ENCODE measurements around the gene TPMT. TPM values are rescaled to one million over a fixed set of nuclear protein-coding genes. Genes with fewer than 3 reads are reported as not detected.
A peak's percentile ranks its signal among the peaks of the same experiment; 100 is the strongest.

TPMT gene
- total RNA-seq, 1 donor from 2014 or later: 2.1 TPM

- H3K4me3 ChIP-seq (ENCODE audit: low read length in 3 of 3): peak within 1 kb of the TSS; percentile 76 to 91 (median 86)
- H3K36me3 ChIP-seq (ENCODE audit: control insufficient read depth in 3 of 3, insufficient read depth in 3 of 3, low read length in 3 of 3): no peaks in the 10 kb centered on the region
- H3K9me3 ChIP-seq (ENCODE audit: control insufficient read depth in 3 of 3, low read length in 3 of 3): no peaks in the 10 kb centered on the region
- no peaks in the 10 kb centered on the region for H3K27me3 ChIP-seq (ENCODE audit: control insufficient read depth in 3 of 3, insufficient read depth in 3 of 3, low read length in 3 of 3)
- H3K9ac ChIP-seq (ENCODE audit: low read depth in 1 of 3, low read length in 3 of 3): peak within 1 kb of the TSS; percentile 67 to 88 (median 86)
- H3K27ac ChIP-seq (ENCODE audit: low read depth, low read length): peak within 1 kb of the TSS; percentile 68
- H3K4me1 ChIP-seq (ENCODE audit: control insufficient read depth in 3 of 3, insufficient read depth in 3 of 3, low read length in 3 of 3): peaks cover 11 to 23% (median 13%) of the 10 kb centered on the region in 3 donors
Measured at GRCh38 chr6:18122128-18123093, 32.5 kb downstream of the TPMT start, which contains the start of gene NHLRC1. Gene NHLRC1 (minus strand): TSS chr6:18122677. CDS start chr6:18122606, 71 bp downstream.

GRCh38 chr6:18121580-18122127 lies 33.2 kb downstream of the TPMT start:
- Histone ChIP-seq H3K27ac (ENCODE audit: low read depth, low read length) (peak overlapping the region; percentile 68), H3K27me3 (ENCODE audit: control insufficient read depth in 3 of 3, insufficient read depth in 3 of 3, low read length in 3 of 3) (no peaks in the 10 kb centered on the region), H3K9ac (ENCODE audit: low read depth in 1 of 3, low read length in 3 of 3) (peak overlapping the region in 2 of 3 donors; percentile 67 to 86), H3K4me1 (ENCODE audit: control insufficient read depth in 3 of 3, insufficient read depth in 3 of 3, low read length in 3 of 3) (peaks cover 11 to 23% (median 13%) of the 10 kb centered on the region in 3 donors), H3K4me3 (ENCODE audit: low read length in 3 of 3) (peak overlapping the region; percentile 41 to 91 (median 86)), H3K9me3 (ENCODE audit: control insufficient read depth in 3 of 3, low read length in 3 of 3) (no peaks in the 10 kb centered on the region), H3K36me3 (ENCODE audit: control insufficient read depth in 3 of 3, insufficient read depth in 3 of 3, low read length in 3 of 3) (no peaks in the 10 kb centered on the region)

GRCh38 chr6:18119236-18119635 lies 35.6 kb downstream of the TPMT start:
- H3K36me3 ChIP-seq (ENCODE audit: control insufficient read depth in 3 of 3, insufficient read depth in 3 of 3, low read length in 3 of 3): no peaks in the 10 kb centered on the region
- no peak overlapping the region for H3K27ac ChIP-seq (ENCODE audit: low read depth, low read length)
- no peaks in the 10 kb centered on the region for H3K9me3 ChIP-seq (ENCODE audit: control insufficient read depth in 3 of 3, low read length in 3 of 3)
- no peaks in the 10 kb centered on the region for H3K27me3 ChIP-seq (ENCODE audit: control insufficient read depth in 3 of 3, insufficient read depth in 3 of 3, low read length in 3 of 3)
- H3K9ac ChIP-seq (ENCODE audit: low read depth in 1 of 3, low read length in 3 of 3): no peak overlapping the region
- H3K4me1 ChIP-seq (ENCODE audit: control insufficient read depth in 3 of 3, insufficient read depth in 3 of 3, low read length in 3 of 3): peaks cover 11 to 23% (median 13%) of the 10 kb centered on the region in 3 donors
- H3K4me3 ChIP-seq (ENCODE audit: low read length in 3 of 3): no peak overlapping the region

- Histone ChIP-seq H3K9ac (ENCODE audit: low read depth in 1 of 3, low read length in 3 of 3) (no peak overlapping the region), H3K9me3 (ENCODE audit: control insufficient read depth in 3 of 3, low read length in 3 of 3) (no peaks in the 10 kb centered on the region), H3K4me1 (ENCODE audit: control insufficient read depth in 3 of 3, insufficient read depth in 3 of 3, low read length in 3 of 3) (peaks cover 11 to 22% (median 13%) of the 10 kb centered on the region in 3 donors), H3K36me3 (ENCODE audit: control insufficient read depth in 3 of 3, insufficient read depth in 3 of 3, low read length in 3 of 3) (no peaks in the 10 kb centered on the region), H3K27me3 (ENCODE audit: control insufficient read depth in 3 of 3, insufficient read depth in 3 of 3, low read length in 3 of 3) (no peaks in the 10 kb centered on the region), H3K4me3 (ENCODE audit: low read length in 3 of 3) (no peak overlapping the region), H3K27ac (ENCODE audit: low read depth, low read length) (no peak overlapping the region)
Measured at GRCh38 chr6:18118330-18118729, 36.5 kb downstream of the TPMT start.

GRCh38 chr6:18117136-18117535 lies 37.7 kb downstream of the TPMT start:
- H3K36me3 ChIP-seq (ENCODE audit: control insufficient read depth in 3 of 3, insufficient read depth in 3 of 3, low read length in 3 of 3): no peaks in the 10 kb centered on the region
- H3K4me3 ChIP-seq (ENCODE audit: low read length in 3 of 3): no peak overlapping the region
- no peak overlapping the region for H3K9ac ChIP-seq (ENCODE audit: low read depth in 1 of 3, low read length in 3 of 3)
- peaks cover 6 to 12% (median 8%) of the 10 kb centered on the region in 3 donors for H3K4me1 ChIP-seq (ENCODE audit: control insufficient read depth in 3 of 3, insufficient read depth in 3 of 3, low read length in 3 of 3)
- H3K9me3 ChIP-seq (ENCODE audit: control insufficient read depth in 3 of 3, low read length in 3 of 3): no peaks in the 10 kb centered on the region
- H3K27me3 ChIP-seq (ENCODE audit: control insufficient read depth in 3 of 3, insufficient read depth in 3 of 3, low read length in 3 of 3): no peaks in the 10 kb centered on the region
- no peak overlapping the region for H3K27ac ChIP-seq (ENCODE audit: low read depth, low read length)

- Histone ChIP-seq H3K36me3 (ENCODE audit: control insufficient read depth in 3 of 3, insufficient read depth in 3 of 3, low read length in 3 of 3) (no peaks in the 10 kb centered on the region), H3K4me1 (ENCODE audit: control insufficient read depth in 3 of 3, insufficient read depth in 3 of 3, low read length in 3 of 3) (peaks cover 0 to 2% (median 0%) of the 10 kb centered on the region in 3 donors), H3K9me3 (ENCODE audit: control insufficient read depth in 3 of 3, low read length in 3 of 3) (no peaks in the 10 kb centered on the region), H3K27ac (ENCODE audit: low read depth, low read length) (no peak overlapping the region), H3K9ac (ENCODE audit: low read depth in 1 of 3, low read length in 3 of 3) (no peak overlapping the region), H3K27me3 (ENCODE audit: control insufficient read depth in 3 of 3, insufficient read depth in 3 of 3, low read length in 3 of 3) (no peaks in the 10 kb centered on the region), H3K4me3 (ENCODE audit: low read length in 3 of 3) (no peak overlapping the region)
Measured at GRCh38 chr6:18115356-18115755, 39.5 kb downstream of the TPMT start.

GRCh38 chr6:18110162-18110561 lies 44.7 kb downstream of the TPMT start:
- Histone ChIP-seq H3K4me3 (ENCODE audit: low read length in 3 of 3) (no peak overlapping the region), H3K27ac (ENCODE audit: low read depth, low read length) (peak overlapping the region; percentile 68), H3K4me1 (ENCODE audit: control insufficient read depth in 3 of 3, insufficient read depth in 3 of 3, low read length in 3 of 3) (peaks cover 0 to 8% (median 5%) of the 10 kb centered on the region in 3 donors), H3K9ac (ENCODE audit: low read depth in 1 of 3, low read length in 3 of 3) (peak overlapping the region in 2 of 3 donors; percentile 8 to 54), H3K9me3 (ENCODE audit: control insufficient read depth in 3 of 3, low read length in 3 of 3) (no peaks in the 10 kb centered on the region), H3K27me3 (ENCODE audit: control insufficient read depth in 3 of 3, insufficient read depth in 3 of 3, low read length in 3 of 3) (no peaks in the 10 kb centered on the region), H3K36me3 (ENCODE audit: control insufficient read depth in 3 of 3, insufficient read depth in 3 of 3, low read length in 3 of 3) (no peaks in the 10 kb centered on the region)

GRCh38 chr6:18107061-18107460 lies 47.8 kb downstream of the TPMT start:
- Histone ChIP-seq H3K9me3 (ENCODE audit: control insufficient read depth in 3 of 3, low read length in 3 of 3) (no peaks in the 10 kb centered on the region), H3K4me1 (ENCODE audit: control insufficient read depth in 3 of 3, insufficient read depth in 3 of 3, low read length in 3 of 3) (peaks cover 9 to 15% (median 13%) of the 10 kb centered on the region in 3 donors), H3K27me3 (ENCODE audit: control insufficient read depth in 3 of 3, insufficient read depth in 3 of 3, low read length in 3 of 3) (no peaks in the 10 kb centered on the region), H3K36me3 (ENCODE audit: control insufficient read depth in 3 of 3, insufficient read depth in 3 of 3, low read length in 3 of 3) (no peaks in the 10 kb centered on the region), H3K9ac (ENCODE audit: low read depth in 1 of 3, low read length in 3 of 3) (no peak overlapping the region), H3K27ac (ENCODE audit: low read depth, low read length) (no peak overlapping the region), H3K4me3 (ENCODE audit: low read length in 3 of 3) (no peak overlapping the region)

- Histone ChIP-seq H3K4me3 (ENCODE audit: low read length in 3 of 3) (peak overlapping the region; percentile 13 to 57 (median 52)), H3K4me1 (ENCODE audit: control insufficient read depth in 3 of 3, insufficient read depth in 3 of 3, low read length in 3 of 3) (peaks cover 10% of the 10 kb centered on the region in 3 donors), H3K9ac (ENCODE audit: low read depth in 1 of 3, low read length in 3 of 3) (peak overlapping the region; percentile 24 to 82 (median 75)), H3K27ac (ENCODE audit: low read depth, low read length) (peak overlapping the region; percentile 82), H3K9me3 (ENCODE audit: control insufficient read depth in 3 of 3, low read length in 3 of 3) (no peaks in the 10 kb centered on the region), H3K27me3 (ENCODE audit: control insufficient read depth in 3 of 3, insufficient read depth in 3 of 3, low read length in 3 of 3) (no peaks in the 10 kb centered on the region), H3K36me3 (ENCODE audit: control insufficient read depth in 3 of 3, insufficient read depth in 3 of 3, low read length in 3 of 3) (no peaks in the 10 kb centered on the region)
Measured at GRCh38 chr6:18102783-18103509, 51.9 kb downstream of the TPMT start.
